ENCODE measurements around the gene TGFBR1. TPM values are rescaled to one million over a fixed set of nuclear protein-coding genes. Genes with fewer than 3 reads are reported as not detected.
A peak's percentile ranks its signal among the peaks of the same experiment; 100 is the strongest.

Gene TGFBR1
- total RNA-seq, 2 experiments from 2014 or later, result 12.9 to 14.6 TPM

DNA sequence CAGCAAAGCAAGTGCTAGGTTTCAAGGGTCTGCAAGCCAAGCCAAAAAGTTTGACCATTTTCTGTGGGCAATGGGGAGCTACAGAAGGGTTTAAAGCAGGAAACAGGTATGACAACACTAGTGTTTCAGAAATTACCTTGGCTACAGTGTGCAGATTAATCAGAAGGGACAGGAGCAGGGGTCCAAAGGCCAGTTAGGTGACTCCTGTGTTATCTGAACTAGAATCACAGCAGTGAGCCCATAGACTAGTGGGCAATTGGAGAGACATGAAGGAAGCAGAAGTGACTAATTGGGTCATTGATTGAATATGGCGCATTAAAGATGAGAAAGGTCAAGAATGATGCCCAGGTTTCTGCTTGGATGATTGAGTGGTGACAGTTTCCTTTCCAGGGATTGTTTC is 41.4 kb upstream of the TGFBR1 start:
- Histone ChIP-seq H3K27ac (ENCODE audit: low read depth in 1 of 2, low read length in 2 of 2) (no peak overlapping the region), H3K4me1 (ENCODE audit: insufficient read depth, low read length) (peaks cover 30% of the 10 kb centered on the region), H3K9me3 (ENCODE audit: control insufficient read depth in 1 of 2, insufficient read depth in 1 of 2, low read length in 2 of 2) (no peaks in the 10 kb centered on the region), H3K4me3 (ENCODE audit: low read length) (no peak overlapping the region), H3K27me3 (ENCODE audit: control insufficient read depth in 1 of 2, insufficient read depth in 2 of 2, low read length in 2 of 2) (no peaks in the 10 kb centered on the region), H3K36me3 (ENCODE audit: insufficient read depth, low read length) (no peaks in the 10 kb centered on the region)
- H3K9me3 Mint-ChIP-seq, result no peaks in the 10 kb centered on the region
- peaks cover 62% of the 10 kb centered on the region for H3K4me1 Mint-ChIP-seq (ENCODE audit: low read depth)
- H3K36me3 Mint-ChIP-seq (ENCODE audit: low read depth), result no peaks in the 10 kb centered on the region
- H3K27me3 Mint-ChIP-seq, result no peaks in the 10 kb centered on the region
- CTCF ChIA-PET, result no interaction called here
- POLR2A ChIA-PET, result interaction anchor here (1.0 to 1.6 kb wide), 2 partner anchors 9 to 50 kb away, joined by 3 to 5 read pairs; no protein-coding TSS in a partner anchor
- ATAC-seq (ENCODE audit: poor library complexity) (no peak), DNase-seq (no peak)
- H3K27ac Mint-ChIP-seq, result no peak overlapping the region
- intact Hi-C loops (cut with DNase I, micrococcal nuclease), result no loop called here
- TF ChIP-seq, protein P1, sequence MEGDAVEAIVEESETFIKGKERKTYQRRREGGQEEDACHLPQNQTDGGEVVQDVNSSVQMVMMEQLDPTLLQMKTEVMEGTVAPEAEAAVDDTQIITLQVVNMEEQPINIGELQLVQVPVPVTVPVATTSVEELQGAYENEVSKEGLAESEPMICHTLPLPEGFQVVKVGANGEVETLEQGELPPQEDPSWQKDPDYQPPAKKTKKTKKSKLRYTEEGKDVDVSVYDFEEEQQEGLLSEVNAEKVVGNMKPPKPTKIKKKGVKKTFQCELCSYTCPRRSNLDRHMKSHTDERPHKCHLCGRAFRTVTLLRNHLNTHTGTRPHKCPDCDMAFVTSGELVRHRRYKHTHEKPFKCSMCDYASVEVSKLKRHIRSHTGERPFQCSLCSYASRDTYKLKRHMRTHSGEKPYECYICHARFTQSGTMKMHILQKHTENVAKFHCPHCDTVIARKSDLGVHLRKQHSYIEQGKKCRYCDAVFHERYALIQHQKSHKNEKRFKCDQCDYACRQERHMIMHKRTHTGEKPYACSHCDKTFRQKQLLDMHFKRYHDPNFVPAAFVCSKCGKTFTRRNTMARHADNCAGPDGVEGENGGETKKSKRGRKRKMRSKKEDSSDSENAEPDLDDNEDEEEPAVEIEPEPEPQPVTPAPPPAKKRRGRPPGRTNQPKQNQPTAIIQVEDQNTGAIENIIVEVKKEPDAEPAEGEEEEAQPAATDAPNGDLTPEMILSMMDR (IDR thresholded peaks at IDR 0.05), result no peak
- no peak overlapping the region for H3K4me3 Mint-ChIP-seq

DNA sequence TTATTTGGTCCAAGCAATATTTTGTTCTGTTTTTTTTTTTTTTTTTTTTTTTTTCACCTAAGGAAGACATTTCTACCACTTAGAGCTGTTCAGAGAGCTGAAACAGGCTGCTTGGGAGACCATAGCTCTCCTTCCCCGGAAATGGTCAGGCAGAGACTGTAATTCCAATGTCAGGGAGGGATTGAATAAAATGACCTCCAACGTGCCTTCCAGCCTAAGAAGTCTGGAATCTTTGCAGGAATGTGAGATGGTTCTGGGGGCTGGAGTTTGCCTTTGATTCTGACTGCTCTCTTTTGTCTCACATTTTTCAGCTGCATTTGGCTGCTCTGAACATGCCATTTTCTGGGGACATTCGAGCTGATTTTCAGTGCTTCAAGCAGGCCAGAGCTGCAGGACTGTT is 38.3 kb upstream of the TGFBR1 start:
- ChIA-PET POLR2A (interaction anchor here (0.7 kb wide), 1 partner anchor 9 kb away, joined by 4 read pairs; no protein-coding TSS in a partner anchor), CTCF (interaction anchor here (0.7 to 0.9 kb wide), 2 partner anchors 54 to 979 kb away, joined by 4 read pairs; no protein-coding TSS in a partner anchor)
- Histone ChIP-seq H3K27ac (ENCODE audit: low read depth in 1 of 2, low read length in 2 of 2) (no peak overlapping the region), H3K4me1 (ENCODE audit: insufficient read depth, low read length) (peaks cover 24% of the 10 kb centered on the region), H3K4me3 (ENCODE audit: low read length) (no peak overlapping the region), H3K36me3 (ENCODE audit: insufficient read depth, low read length) (no peaks in the 10 kb centered on the region), H3K27me3 (ENCODE audit: control insufficient read depth in 1 of 2, insufficient read depth in 2 of 2, low read length in 2 of 2) (no peaks in the 10 kb centered on the region), H3K9me3 (ENCODE audit: control insufficient read depth in 1 of 2, insufficient read depth in 1 of 2, low read length in 2 of 2) (peaks cover 0 to 3% of the 10 kb centered on the region in 2 experiments)
- intact Hi-C loops (cut with DNase I, micrococcal nuclease), result no loop called here
- Mint-ChIP-seq H3K36me3 (ENCODE audit: low read depth) (no peaks in the 10 kb centered on the region), H3K27me3 (no peaks in the 10 kb centered on the region), H3K4me3 (no peak overlapping the region), H3K4me1 (ENCODE audit: low read depth) (peaks cover 68% of the 10 kb centered on the region), H3K27ac (no peak overlapping the region), H3K9me3 (no peaks in the 10 kb centered on the region)
- TF ChIP-seq, protein P1 (IDR thresholded peaks at IDR 0.05), result no peak
- no peak for ATAC-seq (ENCODE audit: poor library complexity)
- no peak for DNase-seq

DNA sequence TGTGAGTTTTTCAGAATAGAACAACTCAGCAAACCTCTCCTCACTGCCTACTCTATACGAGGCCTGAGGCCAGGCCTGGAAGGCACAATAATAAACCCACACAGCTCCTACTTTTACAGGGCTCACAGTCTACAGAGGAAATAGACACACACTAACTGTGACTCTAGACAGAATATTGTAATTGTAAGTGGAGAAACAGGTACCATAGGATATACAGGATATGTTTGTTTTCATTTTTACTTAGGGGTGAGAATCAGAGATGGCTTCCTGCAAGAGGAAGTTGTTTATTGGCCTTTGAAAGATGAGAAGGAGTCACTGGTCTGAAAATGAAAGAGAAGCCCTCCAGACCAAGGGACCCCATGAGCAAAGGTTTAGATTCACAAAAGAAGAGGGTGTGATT is 35.8 kb upstream of the TGFBR1 start:
- peak overlapping the region; percentile 5 for H3K4me3 Mint-ChIP-seq
- no peak for ATAC-seq (ENCODE audit: poor library complexity)
- Histone ChIP-seq H3K4me3 (ENCODE audit: low read length) (no peak overlapping the region), H3K27me3 (ENCODE audit: control insufficient read depth in 1 of 2, insufficient read depth in 2 of 2, low read length in 2 of 2) (no peaks in the 10 kb centered on the region), H3K9me3 (ENCODE audit: control insufficient read depth in 1 of 2, insufficient read depth in 1 of 2, low read length in 2 of 2) (peaks cover 0 to 3% of the 10 kb centered on the region in 2 experiments), H3K36me3 (ENCODE audit: insufficient read depth, low read length) (no peaks in the 10 kb centered on the region), H3K27ac (ENCODE audit: low read depth in 1 of 2, low read length in 2 of 2) (peak overlapping the region in 1 of 2 donors; percentile 7), H3K4me1 (ENCODE audit: insufficient read depth, low read length) (peaks cover 20% of the 10 kb centered on the region)
- peak in 1 of 14 experiments; percentile 54 for DNase-seq
- POLR2A ChIA-PET, result no interaction called here
- TF ChIP-seq, protein P1 (IDR thresholded peaks at IDR 0.05), result no peak
- peak overlapping the region; percentile 55 for H3K27ac Mint-ChIP-seq
- intact Hi-C loops (cut with DNase I, micrococcal nuclease), result no loop called here
- H3K27me3 Mint-ChIP-seq, result no peaks in the 10 kb centered on the region
- H3K9me3 Mint-ChIP-seq, result no peaks in the 10 kb centered on the region
- H3K4me1 Mint-ChIP-seq (ENCODE audit: low read depth), result peaks cover 66% of the 10 kb centered on the region
- CTCF ChIA-PET, result interaction anchor here (1.1 kb wide), 1 partner anchor 9 kb away, joined by 3 read pairs; no protein-coding TSS in a partner anchor
- no peaks in the 10 kb centered on the region for H3K36me3 Mint-ChIP-seq (ENCODE audit: low read depth)
